ENCODE measurements around the gene IRF5.
A peak's percentile ranks its signal among the peaks of the same experiment; 100 is the strongest.

IRF5 gene

GRCh38 chr7:128944487-128945236, 6.9 kb downstream of the IRF5 start:
- Histone ChIP-seq H3K4me3 (ENCODE audit: low read depth, low read length) (no peak overlapping the region), H4K8ac (ENCODE audit: low read depth, low read length) (no peak overlapping the region), H4K91ac (ENCODE audit: low read depth, low read length) (no peak overlapping the region), H2BK120ac (ENCODE audit: insufficient read depth, low read length, poor library complexity) (no peak overlapping the region), H3K27ac (ENCODE audit: low read depth, low read length) (no peak overlapping the region), H3K27me3 (ENCODE audit: insufficient read depth, low read length) (peaks cover 3% of the 10 kb centered on the region), H3K4ac (ENCODE audit: low read depth, low read length) (no peak overlapping the region), H2BK12ac (ENCODE audit: low read length) (no peak overlapping the region), H3K36me3 (ENCODE audit: control insufficient read depth in 1 of 2, insufficient read depth in 2 of 2, low read length in 2 of 2) (no peaks in the 10 kb centered on the region), H3K23ac (ENCODE audit: low read length) (no peak overlapping the region), H3K79me1 (ENCODE audit: low read length) (no peaks in the 10 kb centered on the region), H3K9me3 (ENCODE audit: insufficient read depth, low read depth, low read length) (peaks cover under 1% of the 10 kb centered on the region), H3K4me1 (ENCODE audit: control insufficient read depth in 1 of 2, insufficient read depth in 2 of 2, low read length in 2 of 2) (peaks cover 0 to 3% of the 10 kb centered on the region in 2 experiments), H3K9ac (ENCODE audit: low read length) (no peak overlapping the region), H2BK5ac (ENCODE audit: low read depth, low read length, poor library complexity) (no peak overlapping the region), H3K4me2 (ENCODE audit: low read length) (no peak overlapping the region), H2AFZ (ENCODE audit: insufficient read depth, low read length, poor library complexity) (no peak overlapping the region), H3K79me2 (ENCODE audit: control insufficient read depth, insufficient read depth, low read length, poor library complexity) (no peaks in the 10 kb centered on the region), H4K12ac (ENCODE audit: low read depth, low read length) (no peak overlapping the region), H2AK5ac (ENCODE audit: low read length) (no peak overlapping the region), H3K18ac (ENCODE audit: low read length) (no peak overlapping the region), H3K14ac (ENCODE audit: low read length) (no peak overlapping the region)
- no CpG with 5 or more reads among the region's 7 CpGs for WGBS (ENCODE audit: extremely low coverage, insufficient coverage, insufficient read length)
- DNase-seq: no peak

GRCh38 chr7:128945668-128946366, 8.1 kb downstream of the IRF5 start:
- no peaks in the 10 kb centered on the region for H3K27me3 ChIP-seq (ENCODE audit: insufficient read depth, low read length)
- H3K9ac ChIP-seq (ENCODE audit: low read length): no peak overlapping the region
- no peak overlapping the region for H3K18ac ChIP-seq (ENCODE audit: low read length)
- no peak overlapping the region for H3K27ac ChIP-seq (ENCODE audit: low read depth, low read length)
- no peak overlapping the region for H2BK120ac ChIP-seq (ENCODE audit: insufficient read depth, low read length, poor library complexity)
- no peaks in the 10 kb centered on the region for H3K36me3 ChIP-seq (ENCODE audit: control insufficient read depth in 1 of 2, insufficient read depth in 2 of 2, low read length in 2 of 2)
- H3K79me2 ChIP-seq (ENCODE audit: control insufficient read depth, insufficient read depth, low read length, poor library complexity): no peaks in the 10 kb centered on the region
- no peak overlapping the region for H2AK5ac ChIP-seq (ENCODE audit: low read length)
- H3K4me3 ChIP-seq (ENCODE audit: low read depth, low read length): no peak overlapping the region
- H4K91ac ChIP-seq (ENCODE audit: low read depth, low read length): no peak overlapping the region
- no peak overlapping the region for H2AFZ ChIP-seq (ENCODE audit: insufficient read depth, low read length, poor library complexity)
- H3K23ac ChIP-seq (ENCODE audit: low read length): no peak overlapping the region
- H3K79me1 ChIP-seq (ENCODE audit: low read length): no peaks in the 10 kb centered on the region
- H4K12ac ChIP-seq (ENCODE audit: low read depth, low read length): no peak overlapping the region
- WGBS (ENCODE audit: extremely low coverage, insufficient coverage, insufficient read length): no CpG with 5 or more reads among the region's 21 CpGs
- DNase-seq: no peak
- no peak overlapping the region for H2BK5ac ChIP-seq (ENCODE audit: low read depth, low read length, poor library complexity)
- no peak overlapping the region for H3K4ac ChIP-seq (ENCODE audit: low read depth, low read length)
- H2BK12ac ChIP-seq (ENCODE audit: low read length): no peak overlapping the region
- no peak overlapping the region for H3K14ac ChIP-seq (ENCODE audit: low read length)
- H3K9me3 ChIP-seq (ENCODE audit: insufficient read depth, low read depth, low read length): no peaks in the 10 kb centered on the region
- H3K4me2 ChIP-seq (ENCODE audit: low read length): no peak overlapping the region
- no peak overlapping the region for H4K8ac ChIP-seq (ENCODE audit: low read depth, low read length)
- H3K4me1 ChIP-seq (ENCODE audit: control insufficient read depth in 1 of 2, insufficient read depth in 2 of 2, low read length in 2 of 2): peaks cover 0 to 3% of the 10 kb centered on the region in 2 experiments

GRCh38 chr7:128946936-128947830, 9.5 kb downstream of the IRF5 start:
- no peaks in the 10 kb centered on the region for H3K27me3 ChIP-seq (ENCODE audit: insufficient read depth, low read length)
- no peak overlapping the region for H2BK12ac ChIP-seq (ENCODE audit: low read length)
- H2BK120ac ChIP-seq (ENCODE audit: insufficient read depth, low read length, poor library complexity): no peak overlapping the region
- H3K23ac ChIP-seq (ENCODE audit: low read length): no peak overlapping the region
- no peaks in the 10 kb centered on the region for H3K9me3 ChIP-seq (ENCODE audit: insufficient read depth, low read depth, low read length)
- H2BK5ac ChIP-seq (ENCODE audit: low read depth, low read length, poor library complexity): no peak overlapping the region
- H4K8ac ChIP-seq (ENCODE audit: low read depth, low read length): no peak overlapping the region
- H3K9ac ChIP-seq (ENCODE audit: low read length): no peak overlapping the region
- no peak overlapping the region for H4K91ac ChIP-seq (ENCODE audit: low read depth, low read length)
- DNase-seq: no peak
- H3K4me1 ChIP-seq (ENCODE audit: control insufficient read depth in 1 of 2, insufficient read depth in 2 of 2, low read length in 2 of 2): peaks cover 0 to 3% of the 10 kb centered on the region in 2 experiments
- no peak overlapping the region for H3K4me3 ChIP-seq (ENCODE audit: low read depth, low read length)
- no peak overlapping the region for H2AK5ac ChIP-seq (ENCODE audit: low read length)
- H3K4me2 ChIP-seq (ENCODE audit: low read length): no peak overlapping the region
- H3K79me1 ChIP-seq (ENCODE audit: low read length): no peaks in the 10 kb centered on the region
- no CpG with 5 or more reads among the region's 22 CpGs for WGBS (ENCODE audit: extremely low coverage, insufficient coverage, insufficient read length)
- no peaks in the 10 kb centered on the region for H3K36me3 ChIP-seq (ENCODE audit: control insufficient read depth in 1 of 2, insufficient read depth in 2 of 2, low read length in 2 of 2)
- no peaks in the 10 kb centered on the region for H3K79me2 ChIP-seq (ENCODE audit: control insufficient read depth, insufficient read depth, low read length, poor library complexity)
- no peak overlapping the region for H2AFZ ChIP-seq (ENCODE audit: insufficient read depth, low read length, poor library complexity)
- no peak overlapping the region for H3K27ac ChIP-seq (ENCODE audit: low read depth, low read length)
- no peak overlapping the region for H3K4ac ChIP-seq (ENCODE audit: low read depth, low read length)
- H4K12ac ChIP-seq (ENCODE audit: low read depth, low read length): no peak overlapping the region
- no peak overlapping the region for H3K18ac ChIP-seq (ENCODE audit: low read length)
- H3K14ac ChIP-seq (ENCODE audit: low read length): no peak overlapping the region

GRCh38 chr7:128947854-128948253, 10.1 kb downstream of the IRF5 start:
- Histone ChIP-seq H3K4me3 (ENCODE audit: low read depth, low read length) (no peak overlapping the region), H4K8ac (ENCODE audit: low read depth, low read length) (no peak overlapping the region), H2BK12ac (ENCODE audit: low read length) (no peak overlapping the region), H2BK5ac (ENCODE audit: low read depth, low read length, poor library complexity) (no peak overlapping the region), H2AK5ac (ENCODE audit: low read length) (no peak overlapping the region), H2AFZ (ENCODE audit: insufficient read depth, low read length, poor library complexity) (no peak overlapping the region), H2BK120ac (ENCODE audit: insufficient read depth, low read length, poor library complexity) (no peak overlapping the region), H4K91ac (ENCODE audit: low read depth, low read length) (no peak overlapping the region), H3K4ac (ENCODE audit: low read depth, low read length) (no peak overlapping the region), H3K36me3 (ENCODE audit: control insufficient read depth in 1 of 2, insufficient read depth in 2 of 2, low read length in 2 of 2) (peaks cover 0 to 3% of the 10 kb centered on the region in 2 experiments), H3K4me1 (ENCODE audit: control insufficient read depth in 1 of 2, insufficient read depth in 2 of 2, low read length in 2 of 2) (peaks cover 0 to 3% of the 10 kb centered on the region in 2 experiments), H3K27me3 (ENCODE audit: insufficient read depth, low read length) (no peaks in the 10 kb centered on the region), H3K9ac (ENCODE audit: low read length) (no peak overlapping the region), H4K12ac (ENCODE audit: low read depth, low read length) (no peak overlapping the region), H3K23ac (ENCODE audit: low read length) (no peak overlapping the region), H3K9me3 (ENCODE audit: insufficient read depth, low read depth, low read length) (no peaks in the 10 kb centered on the region), H3K27ac (ENCODE audit: low read depth, low read length) (no peak overlapping the region), H3K79me1 (ENCODE audit: low read length) (no peaks in the 10 kb centered on the region), H3K14ac (ENCODE audit: low read length) (no peak overlapping the region), H3K79me2 (ENCODE audit: control insufficient read depth, insufficient read depth, low read length, poor library complexity) (no peaks in the 10 kb centered on the region), H3K4me2 (ENCODE audit: low read length) (no peak overlapping the region), H3K18ac (ENCODE audit: low read length) (no peak overlapping the region)
- peak; percentile 47 to 66 for DNase-seq
- no CpG with 5 or more reads among the region's 9 CpGs for WGBS (ENCODE audit: extremely low coverage, insufficient coverage, insufficient read length)
